Measurements from ENCODE around the gene RTL10. TPM values are rescaled to one million over a fixed set of nuclear protein-coding genes. Genes with fewer than 3 reads are reported as not detected.

The RTL10 gene
- total RNA-seq, 2 experiments from 2014 or later: 18.4 to 18.9 TPM

DNA sequence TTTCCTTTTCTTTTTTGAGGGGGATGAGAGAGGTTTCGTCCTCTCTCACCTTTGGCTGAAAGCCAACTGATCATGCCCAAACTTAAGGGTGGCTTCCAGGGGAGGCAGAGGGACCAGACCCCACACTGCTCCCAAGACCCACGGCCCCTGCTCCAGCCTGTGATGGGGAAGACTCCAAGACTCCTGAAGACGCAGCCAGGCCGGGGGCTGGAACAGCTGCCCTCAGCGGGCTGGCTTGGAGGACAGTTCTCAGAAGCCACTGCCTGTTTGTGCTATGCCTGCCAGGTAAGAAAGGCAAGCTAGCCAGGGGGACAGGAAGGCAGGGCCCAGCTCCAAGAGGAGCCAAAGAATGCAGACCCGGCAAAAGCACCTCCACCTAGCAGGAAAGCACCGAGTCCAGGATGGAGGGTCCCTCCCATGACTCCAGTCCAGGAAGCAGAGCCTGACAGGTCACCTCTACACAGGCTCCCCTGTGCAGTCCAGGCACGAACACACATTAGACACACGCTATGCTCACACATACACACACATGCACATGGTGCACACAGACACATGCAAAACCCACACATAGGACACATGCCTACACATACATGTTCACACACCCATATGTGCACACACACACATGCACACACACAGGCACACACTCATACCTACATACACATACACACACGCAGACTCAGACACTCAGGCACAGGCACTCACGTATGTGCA is 31.3 kb downstream of the RTL10 start:
- H3K9me3 Mint-ChIP-seq: no peaks in the 10 kb centered on the region
- H3K36me3 Mint-ChIP-seq: no peaks in the 10 kb centered on the region
- H3K4me1 Mint-ChIP-seq: no peaks in the 10 kb centered on the region
- no peak overlapping the region for H3K4me3 Mint-ChIP-seq
- POLR2A ChIA-PET: no interaction called here
- no peak overlapping the region for H3K27ac Mint-ChIP-seq
- ATAC-seq (ENCODE audit: low read depth) (no peak), DNase-seq (peak; percentile 15)
- H3K27me3 Mint-ChIP-seq: no peaks in the 10 kb centered on the region

DNA sequence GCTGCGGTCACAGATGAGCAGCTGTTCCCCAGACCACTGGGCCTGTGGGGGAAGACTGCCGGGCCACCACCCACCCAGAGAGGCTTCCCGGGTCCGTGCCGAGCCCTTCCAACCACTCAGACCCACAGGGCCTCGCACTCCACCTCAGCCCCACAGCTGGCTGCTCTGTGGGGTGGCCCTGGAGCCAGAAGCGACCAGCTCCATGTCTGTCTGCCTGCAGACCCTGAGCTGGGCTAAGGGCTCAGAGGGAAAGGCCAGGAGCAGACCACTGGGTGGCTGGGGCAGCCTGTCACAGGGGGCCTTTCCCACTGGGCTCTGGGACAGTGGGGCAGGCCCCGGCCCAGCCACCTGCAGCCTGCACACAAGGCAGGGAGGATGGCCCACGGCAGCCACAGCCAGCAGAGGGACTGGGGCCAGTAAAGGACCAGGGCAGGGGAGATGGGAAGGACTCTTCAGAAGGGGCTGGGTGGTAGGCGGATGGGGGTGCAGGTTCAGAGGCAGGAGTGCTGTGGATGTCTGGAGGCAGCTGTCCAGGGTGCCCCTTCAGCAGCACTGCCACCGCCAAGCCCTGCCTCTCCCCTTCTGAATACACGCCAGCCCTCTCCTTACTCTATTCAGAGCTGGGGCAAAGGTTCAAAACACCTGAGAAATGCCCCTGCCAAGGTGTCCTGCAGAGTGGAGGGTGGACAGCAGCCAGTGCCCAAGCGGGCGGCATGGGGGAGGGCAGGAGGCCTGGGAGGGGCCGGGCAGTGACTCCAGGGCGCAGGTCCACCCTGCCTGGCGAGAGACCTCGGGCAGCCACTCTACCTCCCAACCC is 32.2 kb downstream of the RTL10 start:
- H3K4me3 Mint-ChIP-seq: no peak overlapping the region
- ATAC-seq (ENCODE audit: low read depth): no peak
- H3K4me1 Mint-ChIP-seq: no peaks in the 10 kb centered on the region
- POLR2A ChIA-PET: no interaction called here
- peak; percentile 21 for DNase-seq
- no peaks in the 10 kb centered on the region for H3K36me3 Mint-ChIP-seq
- H3K27ac Mint-ChIP-seq: no peak overlapping the region
- H3K27me3 Mint-ChIP-seq: no peaks in the 10 kb centered on the region
- no peaks in the 10 kb centered on the region for H3K9me3 Mint-ChIP-seq

DNA sequence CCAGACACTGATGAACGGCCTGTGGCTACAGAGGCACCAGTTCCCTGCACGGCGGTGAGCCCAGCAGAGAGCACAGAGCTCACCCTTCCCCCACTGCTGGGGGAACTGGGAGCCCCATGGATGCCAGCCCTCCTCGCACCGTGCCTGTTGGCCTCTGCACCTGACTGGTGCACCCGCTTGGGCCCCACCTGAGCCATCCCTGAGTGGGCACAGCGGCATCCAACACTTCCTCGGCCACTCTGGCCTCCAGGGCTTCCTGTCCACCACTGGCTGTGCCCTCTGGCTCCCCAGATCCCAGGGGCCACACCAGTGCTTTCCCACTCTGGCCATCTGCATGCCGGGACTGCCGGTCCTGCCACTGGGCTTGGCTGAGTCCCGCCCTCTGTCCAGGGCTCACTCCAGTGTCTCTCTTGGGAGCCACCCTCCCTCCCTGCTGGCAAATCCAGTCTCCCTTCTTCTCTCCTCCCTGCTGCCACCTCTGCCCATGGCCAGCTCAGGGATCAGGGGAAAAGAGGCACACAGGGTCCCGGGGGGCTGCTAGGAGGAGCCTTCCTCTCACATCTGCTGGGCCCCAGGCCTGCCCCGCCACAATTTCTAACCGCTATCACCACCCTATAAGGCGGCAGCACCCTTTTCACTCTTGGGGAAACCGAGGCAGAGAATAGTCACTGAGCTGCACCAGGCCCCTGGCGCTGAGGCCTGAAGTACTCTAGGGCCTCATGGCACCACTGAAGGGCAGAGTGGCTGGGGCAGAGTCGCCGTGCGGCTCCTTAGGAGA is 33.0 kb downstream of the RTL10 start:
- peak; percentile 19 for DNase-seq
- no peaks in the 10 kb centered on the region for H3K27me3 Mint-ChIP-seq

DNA sequence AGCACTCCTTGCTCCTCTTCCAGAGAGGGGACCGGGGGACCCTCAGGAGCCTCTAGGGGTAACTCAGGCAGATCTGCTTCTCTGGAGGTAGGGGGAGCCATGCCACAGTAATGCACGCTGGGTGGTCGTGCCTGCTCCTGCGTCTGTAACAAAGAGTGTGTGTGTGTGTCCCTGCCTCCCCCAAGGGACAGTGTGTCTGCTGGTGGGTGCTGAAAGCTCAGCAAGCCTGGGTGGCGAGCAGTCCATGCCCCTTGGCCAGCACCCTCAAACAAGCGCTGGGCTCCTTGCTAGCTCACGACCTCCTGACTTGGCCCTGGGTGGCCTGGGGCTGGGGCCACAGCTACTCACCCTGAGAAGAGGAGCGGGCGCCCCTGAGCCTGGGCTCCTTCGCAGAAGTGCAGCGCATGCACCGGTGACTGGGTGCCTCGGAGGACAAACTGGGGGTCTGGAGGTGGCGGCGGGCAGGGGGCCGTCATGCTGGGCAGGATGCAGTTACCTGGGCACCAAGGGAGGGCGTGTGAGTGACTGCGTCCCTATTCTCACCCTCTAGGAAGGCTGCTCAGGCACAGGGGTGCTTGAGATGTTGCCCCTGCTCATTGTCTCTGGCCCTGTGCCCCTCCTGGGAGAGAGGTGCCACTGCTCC is 33.7 kb downstream of the RTL10 start:
- Mint-ChIP-seq H3K36me3 (no peaks in the 10 kb centered on the region), H3K27ac (no peak overlapping the region), H3K27me3 (no peaks in the 10 kb centered on the region), H3K4me1 (peaks cover 5% of the 10 kb centered on the region), H3K9me3 (no peaks in the 10 kb centered on the region), H3K4me3 (no peak overlapping the region)
- DNase-seq (peak; percentile 20), ATAC-seq (ENCODE audit: low read depth) (no peak)
- POLR2A ChIA-PET: no interaction called here

More for the DNA sequence above, 33.0 kb downstream of the RTL10 start:
- POLR2A ChIA-PET: no interaction called here
- H3K27ac Mint-ChIP-seq: no peak overlapping the region
- no peaks in the 10 kb centered on the region for H3K9me3 Mint-ChIP-seq
- no peaks in the 10 kb centered on the region for H3K4me1 Mint-ChIP-seq
- no peak overlapping the region for H3K4me3 Mint-ChIP-seq
- no peak for ATAC-seq (ENCODE audit: low read depth)
- no peaks in the 10 kb centered on the region for H3K36me3 Mint-ChIP-seq

DNA sequence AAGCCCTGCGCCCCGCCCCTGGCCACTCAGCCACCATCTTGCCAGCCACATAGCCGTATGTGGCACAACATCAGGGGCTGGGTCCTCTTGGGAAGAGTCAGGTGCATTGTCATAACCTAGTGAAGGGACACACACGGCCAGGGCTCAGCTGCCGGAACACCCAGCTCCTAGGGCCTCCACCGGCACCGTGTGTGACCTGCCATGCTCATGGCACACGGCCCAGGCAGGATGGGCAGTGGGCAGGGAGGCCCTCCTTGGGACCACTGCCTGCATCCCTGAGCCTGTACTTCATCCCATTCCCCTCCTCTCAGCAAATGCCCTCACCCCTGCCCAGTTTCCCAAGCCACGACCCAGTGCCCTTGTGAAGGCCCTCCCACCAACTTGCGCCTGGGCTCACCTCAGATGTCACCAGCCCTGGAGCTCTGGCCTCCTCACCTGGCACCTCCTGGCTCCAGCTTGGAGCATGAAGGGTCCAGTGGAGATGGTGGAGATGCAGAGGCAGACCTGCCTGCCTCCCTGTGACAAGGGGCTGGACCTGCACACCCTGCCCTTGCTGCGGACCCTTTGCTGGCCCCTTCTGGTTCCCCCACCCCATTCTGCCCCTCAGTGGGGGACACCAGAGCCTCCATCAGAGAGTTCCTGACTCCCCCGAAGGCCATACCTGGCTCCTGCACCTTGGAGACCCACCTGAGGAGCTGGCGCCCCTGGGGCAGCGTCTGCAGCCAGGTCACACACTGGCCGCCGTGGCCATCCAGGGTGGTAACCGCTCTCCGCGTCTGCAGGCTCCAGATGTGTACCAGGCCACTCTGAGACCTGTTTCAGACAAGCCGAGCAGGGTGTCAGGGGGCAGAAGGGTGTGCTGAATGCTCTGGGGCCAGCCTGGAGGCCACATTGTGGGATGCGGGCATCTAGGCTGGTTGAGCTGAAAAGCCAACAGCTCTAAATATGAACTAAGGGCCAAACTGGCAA is 34.5 kb downstream of the RTL10 start:
- ATAC-seq (ENCODE audit: low read depth) (no peak), DNase-seq (no peak)
- H3K9me3 Mint-ChIP-seq: no peaks in the 10 kb centered on the region
- POLR2A ChIA-PET: no interaction called here
- no peak overlapping the region for H3K4me3 Mint-ChIP-seq
- H3K4me1 Mint-ChIP-seq: peaks cover 7% of the 10 kb centered on the region
- no peaks in the 10 kb centered on the region for H3K27me3 Mint-ChIP-seq
- H3K27ac Mint-ChIP-seq: no peak overlapping the region
- H3K36me3 Mint-ChIP-seq: no peaks in the 10 kb centered on the region

DNA sequence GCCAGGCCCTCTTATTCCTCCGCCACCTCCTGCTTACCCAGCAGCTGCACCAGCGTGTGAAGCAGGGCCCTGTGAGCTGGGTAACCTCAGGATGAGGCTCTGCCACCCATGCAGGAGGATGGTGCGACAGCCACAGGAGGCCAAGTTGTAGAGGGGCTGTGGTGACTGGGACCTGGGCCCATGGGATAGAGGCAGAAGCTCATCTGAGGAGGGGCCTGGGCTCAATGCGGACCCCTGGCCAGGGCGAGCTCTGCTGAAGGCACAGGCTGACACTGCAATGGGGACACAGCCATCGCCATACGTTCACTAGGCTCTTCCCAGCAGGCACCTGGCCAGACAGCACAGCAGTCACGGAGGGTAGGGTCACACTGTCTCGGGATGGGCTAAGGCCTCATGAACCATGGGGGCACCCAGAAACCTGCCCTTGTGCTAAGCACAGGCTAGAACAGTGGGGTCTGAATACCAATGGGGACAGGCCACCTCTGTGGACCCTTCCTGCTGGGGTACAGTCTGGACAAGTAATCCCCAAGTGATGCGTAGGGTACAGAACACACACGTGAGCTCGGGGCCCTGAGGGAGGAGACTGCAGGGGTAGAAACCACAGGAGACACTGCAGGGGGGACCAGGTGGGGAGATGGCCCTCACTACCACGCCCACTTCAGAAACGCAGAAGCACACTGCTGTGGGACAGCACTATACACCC is 35.3 kb downstream of the RTL10 start:
- H3K9me3 Mint-ChIP-seq: no peaks in the 10 kb centered on the region
- POLR2A ChIA-PET: no interaction called here
- no peaks in the 10 kb centered on the region for H3K36me3 Mint-ChIP-seq
- peaks cover 7% of the 10 kb centered on the region for H3K4me1 Mint-ChIP-seq
- ATAC-seq (ENCODE audit: low read depth) (no peak), DNase-seq (no peak)
- H3K27ac Mint-ChIP-seq: no peak overlapping the region
- H3K27me3 Mint-ChIP-seq: no peaks in the 10 kb centered on the region
- no peak overlapping the region for H3K4me3 Mint-ChIP-seq

DNA sequence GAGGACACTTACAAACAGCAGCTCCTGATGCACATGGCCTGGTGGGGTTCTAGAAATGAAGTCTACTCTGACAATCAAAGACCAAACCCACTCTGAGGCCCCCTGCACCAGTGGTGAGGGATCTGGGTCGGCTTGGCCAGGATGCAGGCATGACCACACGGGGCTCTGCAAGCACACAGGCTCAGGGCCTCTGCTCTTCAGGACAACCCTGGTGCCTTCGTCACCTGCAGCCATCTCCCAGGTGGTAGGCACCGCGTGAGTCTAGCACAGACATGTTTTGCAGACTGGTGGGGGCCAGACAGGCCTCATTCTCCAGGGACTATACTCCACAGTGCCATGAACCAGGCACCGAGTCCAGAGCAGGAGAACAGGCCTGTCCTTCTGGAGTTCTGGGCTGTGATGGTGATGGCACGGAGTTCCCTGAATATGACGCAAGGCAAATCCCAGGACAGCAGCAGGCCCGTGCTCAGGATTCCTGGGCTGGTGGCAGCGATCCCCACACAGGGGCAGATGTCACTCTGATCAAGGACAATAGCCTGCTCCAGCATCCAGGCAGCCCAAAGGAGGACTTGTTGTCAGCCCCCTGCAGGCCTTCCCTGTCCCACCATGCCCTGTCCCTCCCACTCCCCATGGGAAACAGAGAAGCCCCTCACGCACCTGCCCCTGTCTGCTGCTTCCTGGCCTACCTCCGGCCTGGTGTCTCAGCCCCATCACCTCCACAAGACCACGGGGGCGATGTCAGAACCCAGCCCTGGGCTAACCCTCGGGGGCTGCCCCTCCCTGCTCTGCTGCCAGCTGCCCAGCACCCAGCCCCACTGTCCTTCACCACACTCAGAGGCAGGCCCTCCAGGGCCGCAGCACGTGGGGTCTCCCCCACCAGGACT is 36.1 kb downstream of the RTL10 start:
- DNase-seq: no peak
- POLR2A ChIA-PET: no interaction called here
- Mint-ChIP-seq H3K4me1 (peaks cover 7% of the 10 kb centered on the region), H3K27ac (no peak overlapping the region), H3K27me3 (no peaks in the 10 kb centered on the region), H3K36me3 (no peaks in the 10 kb centered on the region), H3K9me3 (no peaks in the 10 kb centered on the region), H3K4me3 (no peak overlapping the region)
- ATAC-seq (ENCODE audit: low read depth): no peak

DNA sequence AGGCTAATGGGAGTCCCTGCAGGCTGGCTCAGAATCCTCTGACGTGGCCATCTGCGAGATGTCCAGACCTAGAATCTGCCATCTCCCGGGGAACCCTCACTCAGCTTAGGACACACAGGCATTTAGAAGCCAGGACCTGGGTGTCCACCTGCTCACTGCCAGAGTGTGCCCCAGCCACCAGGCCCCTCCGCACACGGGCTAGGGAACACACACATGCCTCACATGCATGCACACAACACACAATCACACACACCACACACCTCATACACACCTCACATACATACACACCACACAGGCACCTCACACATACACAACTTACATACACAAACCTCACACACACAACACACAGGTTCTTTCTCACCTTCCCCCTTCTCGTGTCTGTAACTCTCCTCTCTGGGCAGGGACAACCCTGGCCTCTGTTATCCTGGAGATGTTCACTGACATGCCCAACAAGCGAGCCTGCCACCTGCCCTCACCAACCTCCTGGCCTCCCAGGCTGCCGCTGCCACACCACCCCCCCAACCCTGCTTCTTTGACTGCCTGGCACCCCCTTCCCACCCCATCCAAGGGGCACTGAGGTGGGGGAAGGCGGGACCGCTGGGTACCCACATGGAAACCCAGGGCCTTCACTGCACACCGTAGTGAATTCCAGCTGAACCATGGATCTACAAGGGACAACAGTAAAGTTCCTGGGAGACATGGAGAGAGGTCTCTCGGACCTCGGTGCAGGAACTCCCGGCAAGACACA is 38.1 kb downstream of the RTL10 start:
- peaks cover 7% of the 10 kb centered on the region for H3K4me1 Mint-ChIP-seq
- peak overlapping the region; percentile 3 for H3K27ac Mint-ChIP-seq
- H3K4me3 Mint-ChIP-seq: no peak overlapping the region
- H3K36me3 Mint-ChIP-seq: no peaks in the 10 kb centered on the region
- H3K9me3 Mint-ChIP-seq: no peaks in the 10 kb centered on the region
- no peaks in the 10 kb centered on the region for H3K27me3 Mint-ChIP-seq
- POLR2A ChIA-PET: no interaction called here
- no peak for DNase-seq
- ATAC-seq (ENCODE audit: low read depth): no peak

DNA sequence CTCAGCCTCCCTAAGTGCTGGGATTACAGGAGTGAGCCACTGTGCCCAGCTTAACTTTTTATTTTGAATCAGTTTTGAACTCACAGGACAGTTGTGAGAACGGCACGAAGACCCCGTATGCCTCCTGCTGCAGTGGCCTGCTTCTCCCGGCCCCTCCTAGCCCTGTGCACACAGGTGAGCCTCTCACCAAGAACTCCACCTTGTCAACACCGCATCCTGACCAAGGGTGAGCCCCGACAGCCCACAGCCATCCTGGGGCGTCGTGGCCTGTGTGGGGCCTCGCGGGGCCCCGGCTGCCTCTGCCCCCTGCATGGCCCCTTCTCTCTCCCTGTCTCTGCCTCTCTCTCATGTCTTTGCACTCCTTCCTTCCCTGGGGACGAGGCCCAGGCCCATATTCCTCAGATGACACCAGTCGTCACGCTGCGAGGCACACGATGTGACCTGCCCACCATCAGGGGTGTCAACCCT is 38.8 kb downstream of the RTL10 start:
- no peak overlapping the region for H3K27ac Mint-ChIP-seq
- H3K4me1 Mint-ChIP-seq: peaks cover 9% of the 10 kb centered on the region
- POLR2A ChIA-PET: no interaction called here
- no peaks in the 10 kb centered on the region for H3K9me3 Mint-ChIP-seq
- DNase-seq (no peak), ATAC-seq (ENCODE audit: low read depth) (peak; percentile 20)
- H3K4me3 Mint-ChIP-seq: no peak overlapping the region
- no peaks in the 10 kb centered on the region for H3K36me3 Mint-ChIP-seq
- H3K27me3 Mint-ChIP-seq: no peaks in the 10 kb centered on the region

DNA sequence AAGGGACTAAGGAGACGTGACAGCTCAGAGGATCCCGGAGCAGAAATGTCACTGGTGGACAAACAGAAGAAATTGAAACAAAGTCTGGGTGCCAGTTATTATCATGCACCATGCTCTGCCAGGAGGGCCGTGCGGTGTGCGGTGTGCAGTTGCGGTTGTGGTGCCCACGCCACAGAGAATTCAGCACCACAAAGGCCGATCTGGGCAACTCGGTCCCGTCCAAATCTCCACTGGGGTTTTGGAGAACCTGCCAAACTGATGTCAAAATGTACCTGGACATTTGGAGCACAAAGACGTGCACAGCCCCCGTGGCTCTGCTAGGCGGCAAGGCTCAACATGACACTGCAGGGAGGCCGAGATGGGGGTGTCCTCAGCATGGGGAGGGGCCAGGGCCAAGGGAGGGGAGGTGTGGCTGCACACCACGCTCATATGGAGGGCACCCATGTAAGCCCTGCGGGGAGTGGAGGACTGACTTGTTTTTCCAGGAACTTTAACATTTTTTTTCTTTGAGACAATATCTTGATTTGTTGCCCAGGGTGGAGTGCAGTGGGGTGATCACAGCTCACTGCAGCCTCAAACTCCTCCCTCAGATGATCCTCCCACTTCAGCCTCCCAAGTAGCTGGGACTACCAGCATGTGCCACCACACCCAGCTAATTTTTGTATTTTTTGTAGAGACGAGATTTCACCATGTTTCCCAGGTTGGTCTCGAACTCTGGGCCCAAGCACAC is 39.4 kb downstream of the RTL10 start:
- no peaks in the 10 kb centered on the region for H3K36me3 Mint-ChIP-seq
- no peak overlapping the region for H3K4me3 Mint-ChIP-seq
- no peak for ATAC-seq (ENCODE audit: low read depth)
- peaks cover 9% of the 10 kb centered on the region for H3K4me1 Mint-ChIP-seq
- no peaks in the 10 kb centered on the region for H3K27me3 Mint-ChIP-seq
- POLR2A ChIA-PET: no interaction called here
- no peak for DNase-seq
- H3K9me3 Mint-ChIP-seq: no peaks in the 10 kb centered on the region
- H3K27ac Mint-ChIP-seq: no peak overlapping the region
